HepG2 (cell line): ENCODE measurements around the gene HEMK1. TPM values are rescaled to one million over a fixed set of nuclear protein-coding genes. Genes with fewer than 3 reads are reported as not detected.
A peak's percentile ranks its signal among the peaks of the same experiment; 100 is the strongest.

ENCODE experiments used
- BRCA1 ChIP-seq: sonication (generic); formaldehyde crosslinking; IDR thresholded peaks from 2 replicates; pipeline ENCODE4 v1.4.0; 2020; ENCODE audit warnings: missing genetic modification reagents
- BRF2 ChIP-seq: sonication (generic); formaldehyde crosslinking; IDR thresholded peaks from 2 replicates; pipeline ENCODE4 v1.8.1; 2022; ENCODE audit warnings: mild to moderate bottlenecking, missing genetic modification reagents
- LCORL ChIP-seq, 2 experiments: fragments of 450-650 bp in 1 of 2; sonication (generic) in 1 of 2; formaldehyde crosslinking in 1 of 2; IDR thresholded peaks; 2 replicates each; pipeline versions ENCODE4 v1.5.0 to v1.6.1; 2017 to 2020; ENCODE audit warnings: antibody characterized with exemption in 1 of 2, missing genetic modification reagents in 1 of 2
- MAFF ChIP-seq: IDR thresholded peaks from 2 replicates; pipeline ENCODE4 v1.6.1; 2011; ENCODE audit warnings: low read depth, low read length, improper control_type of control experiment
- MYPOP ChIP-seq: sonication (generic); formaldehyde crosslinking; IDR thresholded peaks from 2 replicates; pipeline ENCODE4 v1.8.1; 2023; ENCODE audit warnings: mild to moderate bottlenecking, moderate library complexity, missing genetic modification reagents
- RAD51 ChIP-seq: fragments of 450-650 bp; IDR thresholded peaks from 2 replicates; pipeline ENCODE4 v1.6.1; 2016; ENCODE audit warnings: borderline replicate concordance
- SRSF1 ChIP-seq: fragments of 200-400 bp; formaldehyde crosslinking; optimal IDR thresholded peaks from 2 replicates; pipeline ENCODE3; 2017; ENCODE audit warnings: mild to moderate bottlenecking, low read depth, low read length, moderate library complexity
- TFDP2 ChIP-seq: sonication (generic); formaldehyde crosslinking; IDR thresholded peaks from 2 replicates; pipeline ENCODE4 v1.4.0; 2020; ENCODE audit warnings: missing genetic modification reagents
- THYN1 ChIP-seq: sonication (generic); formaldehyde crosslinking; IDR thresholded peaks from 2 replicates; pipeline ENCODE4 v1.8.1; 2023; ENCODE audit warnings: low read depth, mild to moderate bottlenecking, moderate library complexity, missing genetic modification reagents, borderline replicate concordance
- TOPORS ChIP-seq: sonication (generic); formaldehyde crosslinking; IDR thresholded peaks from 2 replicates; pipeline ENCODE4 v1.8.0; 2023; ENCODE audit warnings: mild to moderate bottlenecking, missing genetic modification reagents
- ZMAT5 ChIP-seq: sonication (generic); formaldehyde crosslinking; IDR thresholded peaks from 2 replicates; pipeline ENCODE4 v1.5.0; 2020; ENCODE audit warnings: mild to moderate bottlenecking, low read depth, missing genetic modification reagents, borderline replicate concordance
- ZNF292 ChIP-seq: sonication (generic); formaldehyde crosslinking; IDR thresholded peaks from 2 replicates; pipeline ENCODE4 v1.8.1; 2022; ENCODE audit warnings: mild to moderate bottlenecking, low read depth, missing genetic modification reagents, borderline replicate concordance
- ZNF326 ChIP-seq: sonication (generic); formaldehyde crosslinking; IDR thresholded peaks from 2 replicates; pipeline ENCODE4 v1.4.0; 2020; ENCODE audit warnings: missing genetic modification reagents, borderline replicate concordance
- ZNF331 ChIP-seq: sonication (generic); formaldehyde crosslinking; IDR thresholded peaks from 2 replicates; pipeline ENCODE4 v1.4.0; 2020; ENCODE audit warnings: missing genetic modification reagents
- ZNF34 ChIP-seq: sonication (generic); formaldehyde crosslinking; IDR thresholded peaks from 2 replicates; pipeline ENCODE4 v1.4.0; 2020; ENCODE audit warnings: mild to moderate bottlenecking, missing genetic modification reagents, borderline replicate concordance
- ZNF343 ChIP-seq: sonication (generic); formaldehyde crosslinking; IDR thresholded peaks from 2 replicates; pipeline ENCODE4 v1.4.0; 2020; ENCODE audit warnings: mild to moderate bottlenecking, missing genetic modification reagents
- ZNF501 ChIP-seq: sonication (generic); formaldehyde crosslinking; IDR thresholded peaks from 2 replicates; pipeline ENCODE4 v1.5.1; 2020; ENCODE audit warnings: mild to moderate bottlenecking, moderate library complexity, missing genetic modification reagents
- ZNF556 ChIP-seq: sonication (generic); formaldehyde crosslinking; IDR thresholded peaks from 2 replicates; pipeline ENCODE4 v1.4.0; 2020; ENCODE audit warnings: mild to moderate bottlenecking, missing genetic modification reagents, borderline replicate concordance
- ZNF557 ChIP-seq: sonication (generic); formaldehyde crosslinking; IDR thresholded peaks from 2 replicates; pipeline ENCODE4 v1.4.0; 2020; ENCODE audit warnings: missing genetic modification reagents
- ZNF737 ChIP-seq: sonication (generic); formaldehyde crosslinking; IDR thresholded peaks from 2 replicates; pipeline ENCODE4 v1.5.0; 2020; ENCODE audit warnings: missing genetic modification reagents, mild to moderate bottlenecking, borderline replicate concordance
- ZNF766 ChIP-seq: sonication (generic); formaldehyde crosslinking; IDR thresholded peaks from 2 replicates; pipeline ENCODE4 v1.5.0; 2020; ENCODE audit warnings: missing genetic modification reagents, borderline replicate concordance
- ZNF883 ChIP-seq: sonication (generic); formaldehyde crosslinking; IDR thresholded peaks from 2 replicates; pipeline ENCODE4 v1.5.1; 2020; ENCODE audit warnings: mild to moderate bottlenecking, missing genetic modification reagents; ENCODE audit errors: not compliant biosample characterization
- ZSCAN9 ChIP-seq: IDR thresholded peaks from 2 replicates; pipeline ENCODE4 v1.6.1; 2016; ENCODE audit warnings: borderline replicate concordance
- polyA plus RNA-seq, 8 experiments: library from polyadenylated mRNA; depleted of rRNA in 3 of 8; stranded (reverse) in 7 of 8; unstranded in 1 of 8; fragments of >200 nt; fragmentation: Illumina TruSeq in 4 of 8; extraction: Trizol in 4 of 8; gene quantifications; 2 replicates each; pipeline versions ENCODE4 v1.2.1 to v1.2.3, GENCODE V29; 2011 to 2016; ENCODE audit warnings: low read depth in 4 of 8, missing spikeins in 1 of 8, mixed read lengths in 1 of 8; ENCODE audit not compliant: insufficient read depth in 1 of 8
- total RNA-seq, 5 experiments: library from RNA; depleted of rRNA; stranded (reverse); fragments of >200 nt; fragmentation: Illumina TruSeq; extraction: Trizol; gene quantifications; 2 replicates each; pipeline ENCODE4 v1.2.3, GENCODE V29; 2016; ENCODE audit warnings: low read depth in 1 of 5
- TF ChIP-seq, protein P1 (sequence below): IDR thresholded peaks from 2 replicates; pipeline ENCODE4 v1.6.1; 2016
- TF ChIP-seq, protein P2 (sequence below): sonication (generic); formaldehyde crosslinking; IDR thresholded peaks from 2 replicates; pipeline ENCODE4 v1.5.0; 2020; ENCODE audit warnings: missing genetic modification reagents

Gene HEMK1
- total and polyA plus RNA-seq, 2 of the 13 experiments (the other 11 are each of a cell fraction or from before 2014, with no cell fraction given): 9.8 to 12.6 TPM

GRCh38 chr3:50525987-50526386, 43.3 kb upstream of the HEMK1 start (continued):
- no peak for TF ChIP-seq BRF2 (CRISPR knock-in tag)
- TF ChIP-seq TFDP2 (CRISPR knock-in tag): no peak
- peak; percentile 17; the same call in 1 of the 2 replicates for TF ChIP-seq MAFF
- no peak for TF ChIP-seq THYN1 (CRISPR knock-in tag)
- no peak for TF ChIP-seq RAD51
- TF ChIP-seq ZNF766 (CRISPR knock-in tag): peak; percentile 47; the same call in 1 of the 2 replicates
- TF ChIP-seq ZNF556 (CRISPR knock-in tag): no peak
- TF ChIP-seq ZNF34: no peak
- TF ChIP-seq, protein P1, sequence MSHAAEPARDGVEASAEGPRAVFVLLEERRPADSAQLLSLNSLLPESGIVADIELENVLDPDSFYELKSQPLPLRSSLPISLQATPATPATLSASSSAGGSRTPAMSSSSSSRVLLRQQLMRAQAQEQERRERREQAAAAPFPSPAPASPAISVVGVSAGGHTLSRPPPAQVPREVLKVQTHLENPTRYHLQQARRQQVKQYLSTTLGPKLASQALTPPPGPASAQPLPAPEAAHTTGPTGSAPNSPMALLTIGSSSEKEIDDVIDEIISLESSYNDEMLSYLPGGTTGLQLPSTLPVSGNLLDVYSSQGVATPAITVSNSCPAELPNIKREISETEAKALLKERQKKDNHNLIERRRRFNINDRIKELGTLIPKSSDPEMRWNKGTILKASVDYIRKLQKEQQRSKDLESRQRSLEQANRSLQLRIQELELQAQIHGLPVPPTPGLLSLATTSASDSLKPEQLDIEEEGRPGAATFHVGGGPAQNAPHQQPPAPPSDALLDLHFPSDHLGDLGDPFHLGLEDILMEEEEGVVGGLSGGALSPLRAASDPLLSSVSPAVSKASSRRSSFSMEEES (CRISPR knock-in tag): peak; percentile 69
- TF ChIP-seq TOPORS (CRISPR knock-in tag): no peak
- no peak for TF ChIP-seq ZMAT5
- TF ChIP-seq, protein P2, sequence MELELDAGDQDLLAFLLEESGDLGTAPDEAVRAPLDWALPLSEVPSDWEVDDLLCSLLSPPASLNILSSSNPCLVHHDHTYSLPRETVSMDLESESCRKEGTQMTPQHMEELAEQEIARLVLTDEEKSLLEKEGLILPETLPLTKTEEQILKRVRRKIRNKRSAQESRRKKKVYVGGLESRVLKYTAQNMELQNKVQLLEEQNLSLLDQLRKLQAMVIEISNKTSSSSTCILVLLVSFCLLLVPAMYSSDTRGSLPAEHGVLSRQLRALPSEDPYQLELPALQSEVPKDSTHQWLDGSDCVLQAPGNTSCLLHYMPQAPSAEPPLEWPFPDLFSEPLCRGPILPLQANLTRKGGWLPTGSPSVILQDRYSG: peak; percentile 47; the same call in 1 of the 2 replicates
- TF ChIP-seq ZNF737 (CRISPR knock-in tag): no peak
- TF ChIP-seq ZNF883 (CRISPR knock-in tag): no peak
- 0 out of 2 replicates have a peak, but pooled peaks have one; percentile 59 for TF ChIP-seq ZNF557
- TF ChIP-seq LCORL (IDR thresholded peaks at IDR 0.05): no peak
- no peak for TF ChIP-seq LCORL (CRISPR knock-in tag; IDR thresholded peaks at IDR 0.05)
- no peak for TF ChIP-seq SRSF1
- no peak for TF ChIP-seq ZNF292 (CRISPR knock-in tag)
- TF ChIP-seq BRCA1 (CRISPR knock-in tag): 0 out of 2 replicates have a peak, but pooled peaks have one; percentile 84
- TF ChIP-seq ZNF501: no peak
- peak; percentile 75 for TF ChIP-seq ZNF331 (CRISPR knock-in tag)
- TF ChIP-seq ZNF326 (CRISPR knock-in tag): no peak
- TF ChIP-seq ZNF343: peak; percentile 19; the same call in 1 of the 2 replicates
- no peak for TF ChIP-seq MYPOP
- TF ChIP-seq ZSCAN9: 0 out of 2 replicates have a peak, but pooled peaks have one; percentile 81
